Activated CD4-positive, alpha-beta T cell treated with anti-CD3 and anti-CD28 coated beads, Interleukin-2, amount 10 ng/mL, durations not matched to agents 7 days and 5 days (primary cell): ENCODE data around the gene TEKT1. TPM values are rescaled to one million over a fixed set of nuclear protein-coding genes. Genes with fewer than 3 reads are reported as not detected.

Experiments used
- CTCF ChIA-PET: fragments of 350-600 bp; sonication (Branson Sonifier 250); formaldehyde crosslinking; loops from one replicate; lab custom pipeline; 2021; ENCODE audit warnings: antibody characterized with exemption; lab: Charles Lee
- POLR2A ChIA-PET: fragments of 350-600 bp; sonication (Branson Sonifier 250); formaldehyde crosslinking; loops from one replicate; lab custom pipeline; 2021; ENCODE audit warnings: antibody characterized with exemption; lab: Charles Lee
- DNase-seq: peaks from one replicate; pipeline ENCODE4 v3.0.0-alpha.2; 2020
- H3K27ac Mint-ChIP-seq: one replicate; pipeline ENCODE4 v1.8.0; 2021; ENCODE audit warnings: mild to moderate bottlenecking, moderate library complexity, mixed read lengths
- H3K27me3 Mint-ChIP-seq: one replicate; pipeline ENCODE4 v1.8.0; 2021; ENCODE audit warnings: mixed read lengths
- H3K36me3 Mint-ChIP-seq: one replicate; pipeline ENCODE4 v1.8.0; 2021; ENCODE audit warnings: low read depth, mixed read lengths
- H3K4me1 Mint-ChIP-seq: one replicate; pipeline ENCODE4 v1.8.0; 2021; ENCODE audit warnings: mixed read lengths
- H3K4me3 Mint-ChIP-seq: one replicate; pipeline ENCODE4 v1.8.0; 2021; ENCODE audit warnings: mild to moderate bottlenecking, moderate library complexity, mixed read lengths
- H3K9me3 Mint-ChIP-seq: one replicate; pipeline ENCODE4 v1.8.0; 2021; ENCODE audit warnings: mixed read lengths
- total RNA-seq, 2 experiments: library from RNA; stranded (reverse); gene quantifications; one replicate each; pipeline ENCODE4 v1.2.3, GENCODE V29; 2021

Gene TEKT1
- total RNA-seq, 2 experiments from 2014 or later, result not detected

- no peak for DNase-seq
- Mint-ChIP-seq H3K4me3 (no peak overlapping the region), H3K27ac (no peak overlapping the region), H3K4me1 (no peaks in the 10 kb centered on the region), H3K9me3 (no peaks in the 10 kb centered on the region), H3K27me3 (peaks cover 2% of the 10 kb centered on the region), H3K36me3 (no peaks in the 10 kb centered on the region)
- POLR2A ChIA-PET, result no interaction called here
- CTCF ChIA-PET, result no interaction called here
Measured at GRCh38 chr17:6799738-6800137, 31.8 kb downstream of the TEKT1 start.

GRCh38 chr17:6797718-6798351 lies 33.7 kb downstream of the TEKT1 start:
- peaks cover 2% of the 10 kb centered on the region for H3K27me3 Mint-ChIP-seq
- H3K4me1 Mint-ChIP-seq, result peaks cover 4% of the 10 kb centered on the region
- H3K4me3 Mint-ChIP-seq, result no peak overlapping the region
- H3K9me3 Mint-ChIP-seq, result no peaks in the 10 kb centered on the region
- ChIA-PET CTCF (interaction anchor here (1.9 kb wide), 1 partner anchor 15 kb away, joined by 5 read pairs; no protein-coding TSS in a partner anchor), POLR2A (interaction anchor here (0.6 kb wide), 1 partner anchor 63 kb away, joined by 3 read pairs; no protein-coding TSS in a partner anchor)
- DNase-seq, result no peak
- no peak overlapping the region for H3K27ac Mint-ChIP-seq
- no peaks in the 10 kb centered on the region for H3K36me3 Mint-ChIP-seq

- ChIA-PET POLR2A (no interaction called here), CTCF (interaction anchor here (0.5 to 1.9 kb wide), 3 partner anchors 16 to 257 kb away, joined by 3 to 5 read pairs (median 4); no protein-coding TSS in a partner anchor)
- DNase-seq, result no peak
- Mint-ChIP-seq H3K9me3 (no peaks in the 10 kb centered on the region), H3K27me3 (peaks cover 5% of the 10 kb centered on the region), H3K4me3 (no peak overlapping the region), H3K36me3 (no peaks in the 10 kb centered on the region), H3K27ac (no peak overlapping the region), H3K4me1 (peaks cover 4% of the 10 kb centered on the region)
Measured at GRCh38 chr17:6796887-6797490, 34.5 kb downstream of the TEKT1 start.

GRCh38 chr17:6796017-6796886 lies 35.3 kb downstream of the TEKT1 start:
- CTCF ChIA-PET, result interaction anchor here (1.1 kb wide), 1 partner anchor 16 kb away, joined by 3 read pairs; no protein-coding TSS in a partner anchor
- no peak overlapping the region for H3K27ac Mint-ChIP-seq
- POLR2A ChIA-PET, result no interaction called here
- H3K36me3 Mint-ChIP-seq, result no peaks in the 10 kb centered on the region
- no peak overlapping the region for H3K4me3 Mint-ChIP-seq
- H3K4me1 Mint-ChIP-seq, result peaks cover 4% of the 10 kb centered on the region
- H3K27me3 Mint-ChIP-seq, result peaks cover 8% of the 10 kb centered on the region
- H3K9me3 Mint-ChIP-seq, result no peaks in the 10 kb centered on the region
- no peak for DNase-seq

- H3K4me3 Mint-ChIP-seq, result no peak overlapping the region
- H3K36me3 Mint-ChIP-seq, result no peaks in the 10 kb centered on the region
- DNase-seq, result no peak
- no peaks in the 10 kb centered on the region for H3K9me3 Mint-ChIP-seq
- CTCF ChIA-PET, result no interaction called here
- POLR2A ChIA-PET, result no interaction called here
- H3K4me1 Mint-ChIP-seq, result peaks cover 4% of the 10 kb centered on the region
- no peak overlapping the region for H3K27ac Mint-ChIP-seq
- H3K27me3 Mint-ChIP-seq, result peaks cover 21% of the 10 kb centered on the region
Measured at GRCh38 chr17:6793748-6794493, 37.6 kb downstream of the TEKT1 start.

- peaks cover 3% of the 10 kb centered on the region for H3K36me3 Mint-ChIP-seq
- no peak overlapping the region for H3K4me3 Mint-ChIP-seq
- no peak for DNase-seq
- ChIA-PET CTCF (no interaction called here), POLR2A (no interaction called here)
- no peak overlapping the region for H3K27ac Mint-ChIP-seq
- peaks cover 4% of the 10 kb centered on the region for H3K4me1 Mint-ChIP-seq
- H3K27me3 Mint-ChIP-seq, result peaks cover 45% of the 10 kb centered on the region
- peaks cover 18% of the 10 kb centered on the region for H3K9me3 Mint-ChIP-seq
Measured at GRCh38 chr17:6789146-6789545, 42.4 kb downstream of the TEKT1 start.

GRCh38 chr17:6787081-6787693 lies 44.3 kb downstream of the TEKT1 start:
- CTCF ChIA-PET, result no interaction called here
- no peak for DNase-seq
- H3K4me3 Mint-ChIP-seq, result no peak overlapping the region
- POLR2A ChIA-PET, result no interaction called here
- no peaks in the 10 kb centered on the region for H3K4me1 Mint-ChIP-seq
- no peak overlapping the region for H3K27ac Mint-ChIP-seq
- peaks cover 38% of the 10 kb centered on the region for H3K9me3 Mint-ChIP-seq
- peaks cover 13% of the 10 kb centered on the region for H3K36me3 Mint-ChIP-seq
- peaks cover 59% of the 10 kb centered on the region for H3K27me3 Mint-ChIP-seq

- Mint-ChIP-seq H3K4me1 (no peaks in the 10 kb centered on the region), H3K27me3 (peaks cover 61% of the 10 kb centered on the region), H3K27ac (no peak overlapping the region), H3K9me3 (peaks cover 43% of the 10 kb centered on the region), H3K4me3 (no peak overlapping the region), H3K36me3 (peaks cover 18% of the 10 kb centered on the region)
- CTCF ChIA-PET, result no interaction called here
- DNase-seq, result no peak
- POLR2A ChIA-PET, result no interaction called here
Measured at GRCh38 chr17:6786618-6787017, 44.9 kb downstream of the TEKT1 start.

GRCh38 chr17:6782244-6782643 lies 49.3 kb downstream of the TEKT1 start:
- no peak for DNase-seq
- POLR2A ChIA-PET, result no interaction called here
- CTCF ChIA-PET, result no interaction called here
- Mint-ChIP-seq H3K4me3 (no peak overlapping the region), H3K4me1 (no peaks in the 10 kb centered on the region), H3K27ac (no peak overlapping the region), H3K27me3 (peaks cover 41% of the 10 kb centered on the region), H3K9me3 (peaks cover 71% of the 10 kb centered on the region), H3K36me3 (peaks cover 44% of the 10 kb centered on the region)

- POLR2A ChIA-PET, result no interaction called here
Measured at GRCh38 chr17:6780886-6781285, 50.6 kb downstream of the TEKT1 start.

GRCh38 chr17:6780001-6780400 lies 51.5 kb downstream of the TEKT1 start:
- H3K9me3 Mint-ChIP-seq, result peaks cover 66% of the 10 kb centered on the region
- ChIA-PET POLR2A (no interaction called here), CTCF (interaction anchor here (1.0 to 1.8 kb wide), 4 partner anchors 12 to 131 kb away, joined by 3 to 5 read pairs (median 4); no protein-coding TSS in a partner anchor)
- peaks cover 26% of the 10 kb centered on the region for H3K27me3 Mint-ChIP-seq
- no peak overlapping the region for H3K27ac Mint-ChIP-seq
- peaks cover 2% of the 10 kb centered on the region for H3K4me1 Mint-ChIP-seq
- peaks cover 51% of the 10 kb centered on the region for H3K36me3 Mint-ChIP-seq
- H3K4me3 Mint-ChIP-seq, result no peak overlapping the region
- DNase-seq, result no peak

More at GRCh38 chr17:6780886-6781285, 50.6 kb downstream of the TEKT1 start:
- Mint-ChIP-seq H3K27me3 (peaks cover 30% of the 10 kb centered on the region), H3K36me3 (peaks cover 51% of the 10 kb centered on the region), H3K27ac (no peak overlapping the region), H3K4me1 (peaks cover 2% of the 10 kb centered on the region), H3K9me3 (peaks cover 69% of the 10 kb centered on the region), H3K4me3 (no peak overlapping the region)
- no peak for DNase-seq
- CTCF ChIA-PET, result interaction anchor here (1.0 to 1.8 kb wide), 3 partner anchors 11 to 130 kb away, joined by 3 to 5 read pairs (median 3); no protein-coding TSS in a partner anchor

GRCh38 chr17:6779411-6779810 lies 52.1 kb downstream of the TEKT1 start:
- POLR2A ChIA-PET, result no interaction called here
- H3K27ac Mint-ChIP-seq, result no peak overlapping the region
- peaks cover 23% of the 10 kb centered on the region for H3K27me3 Mint-ChIP-seq
- peaks cover 69% of the 10 kb centered on the region for H3K9me3 Mint-ChIP-seq
- H3K36me3 Mint-ChIP-seq, result peaks cover 57% of the 10 kb centered on the region
- no peak overlapping the region for H3K4me3 Mint-ChIP-seq
- CTCF ChIA-PET, result interaction anchor here (1.3 to 1.5 kb wide), 2 partner anchors 22 to 131 kb away, joined by 3 to 5 read pairs; no protein-coding TSS in a partner anchor
- peaks cover 6% of the 10 kb centered on the region for H3K4me1 Mint-ChIP-seq
- DNase-seq, result no peak
